ENCODE data around the gene GOLGB1.

GOLGB1 gene

GRCh38 chr3:121681792-121682191 is 67.7 kb downstream of the GOLGB1 start:
- no peak for DNase-seq (ENCODE audit: low spot score)

- no peak for DNase-seq (ENCODE audit: low spot score)
Measured at GRCh38 chr3:121677141-121677540, 72.4 kb downstream of the GOLGB1 start.

GRCh38 chr3:121670676-121671075 is 78.9 kb downstream of the GOLGB1 start:
- no peak for DNase-seq (ENCODE audit: low spot score)

- no peak for DNase-seq (ENCODE audit: low spot score)
Measured at GRCh38 chr3:121667333-121667732, 82.2 kb downstream of the GOLGB1 start.

- DNase-seq (ENCODE audit: low spot score) = no peak
Measured at GRCh38 chr3:121665488-121665887, 84.1 kb downstream of the GOLGB1 start.

- DNase-seq (ENCODE audit: low spot score) = no peak
Measured at GRCh38 chr3:121663171-121663847, 86.2 kb downstream of the GOLGB1 start.

- DNase-seq (ENCODE audit: low spot score) = no peak
Measured at GRCh38 chr3:121662742-121663141, 86.8 kb downstream of the GOLGB1 start.

GRCh38 chr3:121661376-121661775 is 88.2 kb downstream of the GOLGB1 start:
- no peak for DNase-seq (ENCODE audit: low spot score)

GRCh38 chr3:121660356-121661171 is 89.0 kb downstream of the GOLGB1 start, which contains the start of gene HCLS1:
Gene HCLS1, minus strand, starts transcription at chr3:121660903. Its CDS starts 2,556 bp downstream, at chr3:121658347.
- no peak for DNase-seq (ENCODE audit: low spot score)

GRCh38 chr3:121659586-121659985 is 90.0 kb downstream of the GOLGB1 start:
- DNase-seq (ENCODE audit: low spot score) = no peak

GRCh38 chr3:121658716-121659435 is 90.7 kb downstream of the GOLGB1 start:
- no peak for DNase-seq (ENCODE audit: low spot score)

- no peak for DNase-seq (ENCODE audit: low spot score)
Measured at GRCh38 chr3:121654493-121655385, 94.8 kb downstream of the GOLGB1 start.

- no peak for DNase-seq (ENCODE audit: low spot score)
Measured at GRCh38 chr3:121651684-121652083, 97.9 kb downstream of the GOLGB1 start.

- no peak for DNase-seq (ENCODE audit: low spot score)
Measured at GRCh38 chr3:121649645-121650044, 99.9 kb downstream of the GOLGB1 start.

- no peak for DNase-seq (ENCODE audit: low spot score)
Measured at GRCh38 chr3:121648219-121648958, 101.2 kb downstream of the GOLGB1 start.

- no peak for DNase-seq (ENCODE audit: low spot score)
Measured at GRCh38 chr3:121645054-121645453, 104.5 kb downstream of the GOLGB1 start.

- DNase-seq (ENCODE audit: low spot score) = no peak
Measured at GRCh38 chr3:121642601-121643314, 106.8 kb downstream of the GOLGB1 start.

GRCh38 chr3:121641127-121641526 is 108.4 kb downstream of the GOLGB1 start:
- DNase-seq (ENCODE audit: low spot score) = no peak

GRCh38 chr3:121637922-121638321 is 111.6 kb downstream of the GOLGB1 start:
- DNase-seq (ENCODE audit: low spot score) = no peak

GRCh38 chr3:121630355-121630754 is 119.2 kb downstream of the GOLGB1 start:
- no peak for DNase-seq (ENCODE audit: low spot score)

All from left forelimb (tissue), 1 donor.